HEK293T (cell line): ENCODE measurements around the gene PLCG1.

ENCODE experiments used
- CTCF ChIA-PET: fragments of 350-600 bp; formaldehyde crosslinking; extraction: SDS; loops from one replicate; lab custom pipeline; 2021; ENCODE audit warnings: antibody characterized with exemption, inconsistent platforms; lab: Yijun Ruan, JAX
- POLR2A ChIA-PET: fragments of 350-600 bp; formaldehyde crosslinking; extraction: SDS; loops from one replicate; lab custom pipeline; 2020; ENCODE audit warnings: antibody characterized with exemption, inconsistent platforms; lab: Yijun Ruan, JAX
- DNase-seq: peaks from one replicate; pipeline ENCODE4 v3.0.0; 2012; ENCODE audit warnings: mixed read lengths; ENCODE audit errors: extremely low spot score
- ARNT ChIP-seq: fragments of 450-650 bp; IDR thresholded peaks from 2 replicates; pipeline ENCODE4 v1.6.1; 2017; ENCODE audit warnings: mild to moderate bottlenecking
- BHLHE40 ChIP-seq: fragments of 450-650 bp; IDR thresholded peaks from 2 replicates; pipeline ENCODE4 v1.6.1; 2016; ENCODE audit warnings: mild to moderate bottlenecking, moderate library complexity, borderline replicate concordance
- CTBP1 ChIP-seq: fragments of 450-650 bp; IDR thresholded peaks from 2 replicates; pipeline ENCODE4 v1.6.1; 2016; ENCODE audit warnings: borderline replicate concordance
- ELF4 ChIP-seq: fragments of 450-650 bp; IDR thresholded peaks from 2 replicates; pipeline ENCODE4 v1.6.1; 2017; ENCODE audit warnings: antibody characterized with exemption
- FOXA1 ChIP-seq: fragments of 450-650 bp; IDR thresholded peaks from 2 replicates; pipeline ENCODE4 v1.6.1; 2016; ENCODE audit warnings: mild to moderate bottlenecking
- FOXK2 ChIP-seq: fragments of 450-650 bp; IDR thresholded peaks from 2 replicates; pipeline ENCODE4 v1.6.1; 2016; ENCODE audit warnings: mild to moderate bottlenecking
- FOXM1 ChIP-seq: fragments of 450-650 bp; IDR thresholded peaks from 2 replicates; pipeline ENCODE4 v1.6.1; 2017; ENCODE audit warnings: mild to moderate bottlenecking, borderline replicate concordance
- HDGF ChIP-seq: fragments of 450-650 bp; IDR thresholded peaks from 2 replicates; pipeline ENCODE4 v1.6.1; 2017; ENCODE audit warnings: antibody characterized with exemption, borderline replicate concordance
- L3MBTL2 ChIP-seq: fragments of 450-650 bp; conservative IDR thresholded peaks from 2 replicates; pipeline ENCODE4 v1.6.1; 2016; ENCODE audit warnings: mild to moderate bottlenecking
- LEF1 ChIP-seq: fragments of 450-650 bp; IDR thresholded peaks from 2 replicates; pipeline ENCODE4 v1.6.1; 2017; ENCODE audit warnings: mild to moderate bottlenecking, borderline replicate concordance
- NFRKB ChIP-seq: fragments of 450-650 bp; IDR thresholded peaks from 2 replicates; pipeline ENCODE4 v1.6.1; 2016; ENCODE audit warnings: mild to moderate bottlenecking, moderate library complexity
- PKNOX1 ChIP-seq: fragments of 450-650 bp; IDR thresholded peaks from 2 replicates; pipeline ENCODE4 v1.6.1; 2016
- SP1 ChIP-seq: fragments of 450-650 bp; IDR thresholded peaks from 2 replicates; pipeline ENCODE4 v1.6.1; 2017
- SUZ12 ChIP-seq: fragments of 450-650 bp; IDR thresholded peaks from 2 replicates; pipeline ENCODE4 v1.6.1; 2016; ENCODE audit warnings: mild to moderate bottlenecking
- TARDBP ChIP-seq: fragments of 450-650 bp; IDR thresholded peaks from 2 replicates; pipeline ENCODE4 v1.6.1; 2016
- ZNF384 ChIP-seq: fragments of 450-650 bp; IDR thresholded peaks from 2 replicates; pipeline ENCODE4 v1.6.1; 2016

Gene PLCG1

GRCh38 chr20:41201760-41202159 is 64.4 kb downstream of the PLCG1 start:
- CTCF ChIA-PET: no interaction called here
- no peak for TF ChIP-seq L3MBTL2
- TF ChIP-seq PKNOX1: no peak
- no peak for TF ChIP-seq HDGF
- TF ChIP-seq TARDBP: no peak
- no peak for TF ChIP-seq LEF1
- no peak for TF ChIP-seq ARNT
- TF ChIP-seq CTBP1: no peak
- TF ChIP-seq NFRKB: no peak
- TF ChIP-seq FOXA1: no peak
- no peak for TF ChIP-seq FOXK2
- TF ChIP-seq SUZ12: no peak
- TF ChIP-seq BHLHE40: no peak
- TF ChIP-seq ELF4: no peak
- TF ChIP-seq ZNF384: no peak
- TF ChIP-seq FOXM1: no peak
- TF ChIP-seq SP1: no peak
- POLR2A ChIA-PET: no interaction called here
- no peak for DNase-seq

GRCh38 chr20:41202426-41202825 is 65.1 kb downstream of the PLCG1 start:
- ChIA-PET POLR2A (no interaction called here), CTCF (no interaction called here)
- no peak for TF ChIP-seq TARDBP
- TF ChIP-seq PKNOX1: no peak
- TF ChIP-seq FOXM1: no peak
- TF ChIP-seq SP1: no peak
- TF ChIP-seq CTBP1: no peak
- TF ChIP-seq LEF1: no peak
- no peak for TF ChIP-seq L3MBTL2
- no peak for TF ChIP-seq FOXK2
- no peak for TF ChIP-seq FOXA1
- DNase-seq: no peak

GRCh38 chr20:41203660-41204059 is 66.3 kb downstream of the PLCG1 start:
- TF ChIP-seq ARNT: no peak
- TF ChIP-seq HDGF: no peak
- no peak for TF ChIP-seq SP1
- no peak for TF ChIP-seq LEF1
- TF ChIP-seq ZNF384: no peak
- TF ChIP-seq BHLHE40: no peak
- no peak for TF ChIP-seq FOXK2
- TF ChIP-seq PKNOX1: no peak
- TF ChIP-seq CTBP1: no peak
- no peak for TF ChIP-seq NFRKB
- TF ChIP-seq FOXM1: no peak
- TF ChIP-seq L3MBTL2: no peak
- no peak for TF ChIP-seq TARDBP
- no peak for TF ChIP-seq SUZ12
- no peak for TF ChIP-seq ELF4
- no peak for TF ChIP-seq FOXA1
- CTCF ChIA-PET: no interaction called here
- POLR2A ChIA-PET: no interaction called here
- no peak for DNase-seq

- POLR2A ChIA-PET: no interaction called here
- CTCF ChIA-PET: no interaction called here
- TF ChIP-seq ARNT: no peak
- TF ChIP-seq SP1: no peak
- no peak for TF ChIP-seq SUZ12
- TF ChIP-seq TARDBP: no peak
- TF ChIP-seq NFRKB: no peak
- no peak for TF ChIP-seq LEF1
- no peak for TF ChIP-seq FOXA1
- TF ChIP-seq ZNF384: no peak
- TF ChIP-seq L3MBTL2: no peak
- TF ChIP-seq ELF4: no peak
- no peak for TF ChIP-seq PKNOX1
- no peak for TF ChIP-seq HDGF
- no peak for TF ChIP-seq CTBP1
- TF ChIP-seq FOXM1: no peak
- no peak for DNase-seq
These were observed 67.2 kb downstream of the PLCG1 start for GRCh38 chr20:41204304-41205265.

GRCh38 chr20:41205313-41205712 is 68.0 kb downstream of the PLCG1 start:
- DNase-seq: no peak
- TF ChIP-seq ARNT (no peak), ELF4 (no peak), FOXM1 (no peak), NFRKB (no peak), CTBP1 (no peak), TARDBP (no peak)
- POLR2A ChIA-PET: no interaction called here
- CTCF ChIA-PET: no interaction called here
